ENCODE measurements around the gene CUEDC1. TPM values are rescaled to one million over a fixed set of nuclear protein-coding genes. Genes with fewer than 3 reads are reported as not detected.

CUEDC1 gene
- total RNA-seq, 1 donor from 2014 or later = 6.5 TPM

DNA sequence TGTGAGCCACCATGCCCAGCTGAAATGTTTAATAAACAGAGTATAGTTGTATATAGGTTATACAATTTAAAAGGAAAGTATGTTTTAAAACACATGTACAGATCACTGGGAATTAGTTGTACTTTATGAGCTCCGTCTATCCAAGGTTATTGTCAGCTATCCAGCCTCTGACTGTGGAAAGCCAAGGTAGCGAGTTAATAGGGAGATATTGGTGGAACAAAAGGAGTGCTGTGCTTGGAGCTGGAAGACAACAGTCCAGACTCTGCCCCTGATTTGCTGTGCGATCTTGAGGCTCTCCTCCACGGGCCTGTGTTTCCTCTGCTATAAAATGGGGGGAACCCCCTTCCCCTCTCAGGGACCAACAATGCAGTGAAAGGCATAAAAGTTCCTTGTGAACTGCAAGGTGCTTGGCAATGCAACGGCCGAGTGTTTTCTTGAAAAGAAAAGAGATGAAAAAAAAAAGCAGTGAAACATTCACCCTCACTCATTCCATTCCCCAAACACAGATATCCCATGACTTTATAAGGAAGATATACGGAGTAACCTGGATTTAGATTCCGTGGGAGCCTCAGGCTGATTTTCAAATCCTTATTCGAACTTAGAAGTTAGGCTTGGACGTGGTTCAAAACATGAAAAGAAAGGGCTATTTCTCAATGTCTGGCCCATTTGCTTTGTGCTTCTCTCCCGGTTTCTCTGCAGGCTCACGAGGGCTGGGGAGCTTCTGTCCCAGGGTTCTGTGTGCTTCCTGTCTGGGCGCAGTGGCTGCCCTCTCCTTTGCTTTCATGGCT, 34.1 kb downstream of the CUEDC1 start:
- DNase-seq (ENCODE audit: low spot score in 2 of 2) = no peak

DNA sequence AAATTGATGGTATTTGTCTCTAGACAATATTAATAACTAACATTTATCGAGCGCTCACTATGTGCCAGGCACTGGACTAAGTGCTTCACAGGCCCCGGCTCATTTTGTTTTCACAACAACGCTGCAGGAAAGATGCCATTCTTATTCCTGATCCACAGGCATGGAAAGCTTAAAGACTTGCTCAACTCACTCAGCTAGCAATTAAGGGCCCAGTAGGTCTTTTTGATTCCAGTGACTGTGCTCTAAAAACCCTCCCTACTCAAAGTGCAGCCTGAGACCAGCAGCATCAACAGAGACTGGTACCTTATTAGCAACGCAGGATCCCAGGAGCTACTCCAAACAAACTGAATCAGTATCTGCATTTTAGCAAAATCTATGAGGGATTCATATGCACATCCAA, 35.3 kb downstream of the CUEDC1 start:
- no peak for FAIRE-seq
- DNase-seq (ENCODE audit: low spot score in 2 of 2) = no peak

More for the DNA sequence above, 34.1 kb downstream of the CUEDC1 start:
- FAIRE-seq = no peak

DNA sequence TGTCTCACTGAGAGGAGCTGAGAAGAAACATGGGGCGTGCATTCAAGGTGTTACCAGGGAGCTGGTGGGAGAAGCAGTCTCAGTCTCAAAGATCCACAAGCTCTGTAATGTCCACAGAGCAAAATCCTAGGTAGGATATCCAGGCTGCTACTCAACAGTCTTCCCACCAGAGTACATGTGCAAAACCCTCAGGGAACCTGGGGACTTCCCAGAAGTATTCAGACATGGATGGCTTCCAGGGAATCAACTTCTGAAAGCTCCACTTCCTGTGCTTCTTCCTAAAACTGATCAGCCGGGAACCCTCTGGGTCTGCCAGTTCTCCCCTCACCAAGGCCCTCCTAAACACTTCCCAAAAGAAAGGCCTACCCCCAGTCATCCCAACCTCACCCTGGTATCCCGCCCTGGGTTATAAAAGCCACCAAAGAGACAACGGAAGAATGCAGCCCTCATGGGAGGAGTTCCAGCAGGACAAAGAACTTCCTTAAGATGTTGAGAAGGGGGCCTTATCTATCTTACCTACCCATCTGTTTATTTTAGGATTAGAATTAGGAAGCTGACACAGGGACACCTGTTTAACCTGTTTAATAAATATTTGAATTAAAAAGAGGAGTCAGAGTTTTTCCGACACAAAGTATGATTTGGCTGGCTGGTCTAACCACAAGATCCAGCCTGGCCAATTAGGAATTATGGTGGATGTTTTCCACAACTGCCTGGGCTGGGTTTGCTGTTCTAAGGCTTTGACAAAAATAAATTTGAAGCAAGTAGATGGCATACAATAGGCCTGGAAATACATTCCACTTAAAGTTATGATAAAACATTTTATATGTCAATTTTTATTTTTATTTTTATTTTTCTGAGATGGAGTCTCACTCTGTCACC, 37.0 kb downstream of the CUEDC1 start:
- DNase-seq (ENCODE audit: low spot score in 2 of 2) (no peak), FAIRE-seq (no peak)

GRCh38 chr17:57916925-57917858, 38.0 kb downstream of the CUEDC1 start:
- FAIRE-seq (no peak), DNase-seq (ENCODE audit: low spot score in 2 of 2) (no peak)

DNA sequence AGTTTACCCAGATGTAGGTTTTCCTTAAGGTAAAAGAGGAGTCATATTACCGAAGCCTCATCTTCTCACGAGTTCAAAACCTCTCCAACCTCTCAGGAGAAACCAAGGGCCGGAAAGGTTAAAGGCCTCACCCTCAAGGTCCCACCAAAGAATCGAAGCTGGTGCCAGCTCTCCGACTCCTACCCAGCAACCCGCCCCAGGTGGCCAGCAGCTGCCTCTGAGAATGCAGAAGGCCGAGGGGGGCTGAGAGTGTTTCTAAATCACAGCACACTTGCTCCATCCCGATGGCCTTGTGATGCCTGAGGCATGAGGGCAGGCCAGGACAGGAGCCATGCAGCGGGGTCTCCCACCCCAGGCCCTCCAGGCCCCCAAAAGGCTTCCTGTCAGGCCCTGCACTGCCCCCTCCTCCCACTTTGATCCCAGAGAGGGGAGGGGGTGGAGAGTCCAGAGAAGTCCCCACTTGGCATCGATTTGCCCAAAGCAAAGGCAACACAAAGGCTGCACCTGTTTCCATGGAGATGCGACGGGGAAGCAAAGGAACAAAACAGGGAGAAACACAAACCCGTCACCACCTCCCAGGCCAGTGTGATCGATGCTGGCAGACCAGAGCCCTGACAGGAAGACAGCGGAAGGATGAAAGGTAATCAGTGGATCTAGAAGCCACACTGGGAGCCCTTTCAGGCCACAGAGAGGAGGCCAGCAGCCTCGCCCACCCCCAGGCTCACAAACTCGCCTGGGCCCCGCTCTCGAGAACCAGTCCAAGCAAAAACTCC, 39.0 kb downstream of the CUEDC1 start:
- FAIRE-seq (no peak), DNase-seq (ENCODE audit: low spot score in 2 of 2) (no peak)

- no peak for DNase-seq (ENCODE audit: low spot score in 2 of 2)
Measured at GRCh38 chr17:57915544-57915943, 39.7 kb downstream of the CUEDC1 start.

GRCh38 chr17:57914273-57915142, 40.7 kb downstream of the CUEDC1 start:
- FAIRE-seq = no peak
- DNase-seq (ENCODE audit: low spot score in 2 of 2) = no peak

More at GRCh38 chr17:57915544-57915943, 39.7 kb downstream of the CUEDC1 start:
- no peak for FAIRE-seq

- FAIRE-seq (no peak), DNase-seq (ENCODE audit: low spot score in 2 of 2) (no peak)
Measured at GRCh38 chr17:57913575-57914272, 41.5 kb downstream of the CUEDC1 start.

- peak; percentile 48 for FAIRE-seq
- peak in 1 of 2 donors; percentile 58 for DNase-seq (ENCODE audit: low spot score in 2 of 2)
Measured at GRCh38 chr17:57911834-57912673, 43.2 kb downstream of the CUEDC1 start.

- no peak for DNase-seq (ENCODE audit: low spot score in 2 of 2)
- FAIRE-seq = no peak
Measured at GRCh38 chr17:57910462-57911420, 44.5 kb downstream of the CUEDC1 start.

DNA sequence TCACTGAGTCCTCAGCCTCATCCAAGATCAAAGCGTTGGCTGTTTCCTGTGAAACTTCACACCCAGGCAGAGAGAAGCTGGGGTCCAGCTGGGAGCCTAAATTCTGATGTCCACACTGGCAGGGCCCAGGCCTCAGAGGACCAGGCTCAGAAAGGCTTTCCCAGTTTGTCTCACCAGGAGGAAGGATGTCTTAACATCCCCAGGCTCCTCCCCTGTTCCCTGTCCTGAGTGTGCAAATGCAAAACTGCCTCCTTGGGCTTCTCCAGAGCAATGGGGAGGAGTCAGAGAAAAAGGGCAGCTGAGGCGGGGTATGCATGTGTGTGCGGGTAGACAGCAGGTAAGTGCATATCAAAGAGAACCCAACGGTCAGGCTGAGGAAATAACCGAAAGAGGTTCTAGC, 45.7 kb downstream of the CUEDC1 start:
- DNase-seq (ENCODE audit: low spot score in 2 of 2) = no peak
- FAIRE-seq = no peak

GRCh38 chr17:57908278-57908677, 46.9 kb downstream of the CUEDC1 start:
- DNase-seq (ENCODE audit: low spot score in 2 of 2) (no peak), FAIRE-seq (no peak)

DNA sequence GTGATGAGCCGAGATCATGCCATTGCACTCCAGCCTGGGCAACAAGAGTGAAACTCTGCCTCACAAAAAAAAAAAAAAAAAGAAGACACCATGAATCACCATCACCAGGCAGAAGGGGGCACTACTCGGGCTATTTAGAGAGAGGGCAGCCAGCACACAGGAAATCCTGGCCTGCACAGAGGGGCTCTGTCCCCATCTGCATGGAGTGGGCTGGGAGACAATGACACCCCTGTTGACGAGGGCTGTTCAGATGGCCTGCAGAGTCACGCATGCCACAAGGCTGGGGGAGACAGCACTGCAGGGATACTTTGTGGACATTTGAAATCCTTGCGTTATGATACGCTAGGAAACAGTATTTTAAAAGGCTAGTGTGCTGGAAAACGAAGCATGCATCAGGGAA, 48.3 kb downstream of the CUEDC1 start:
- DNase-seq (ENCODE audit: low spot score in 2 of 2) = no peak
- FAIRE-seq = no peak

GRCh38 chr17:57905875-57906455, 49.2 kb downstream of the CUEDC1 start:
- FAIRE-seq (no peak), DNase-seq (ENCODE audit: low spot score in 2 of 2) (no peak)

DNA sequence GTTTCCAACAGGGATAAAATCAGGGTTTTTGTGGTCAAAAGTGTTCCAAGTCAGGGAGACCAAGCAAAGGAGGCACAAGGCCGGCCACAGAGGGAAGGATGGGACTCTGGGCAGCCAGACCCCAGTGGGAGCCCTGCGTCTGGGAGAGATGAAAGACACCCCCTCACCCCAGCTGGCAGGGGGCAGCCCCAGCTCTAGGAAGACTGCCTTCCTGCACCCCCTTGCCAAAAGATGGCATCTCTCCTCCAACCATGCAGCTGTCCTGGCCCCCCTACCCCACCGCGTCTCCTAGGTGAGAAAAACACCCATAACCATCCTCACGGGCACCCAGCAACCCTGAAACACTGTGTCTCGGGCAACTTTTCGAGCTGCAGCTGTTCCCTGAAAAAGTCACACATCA, 51.3 kb downstream of the CUEDC1 start:
- FAIRE-seq (no peak), DNase-seq (ENCODE audit: low spot score in 2 of 2) (no peak)
